ENCODE measurements around the gene IL32.
"Not testable (repeated sequence)": the region's sequence is repeated elsewhere in the genome, so short reads cannot be mapped to it uniquely, and the experiment has no call there.

The IL32 gene

GRCh38 chr16:3060339-3061127 lies 4.9 kb upstream of the IL32 start:
- TF ChIP-seq CTCF (IDR thresholded peaks at IDR 0.05; ENCODE audit: insufficient read depth, missing control alignments) = no peak
- DNase-seq (ENCODE audit: insufficient read length, low spot score) (no peak), FAIRE-seq (no peak)

GRCh38 chr16:3062553-3062952 lies 2.9 kb upstream of the IL32 start:
- DNase-seq (ENCODE audit: insufficient read length, low spot score) (no peak), FAIRE-seq (no peak)
- TF ChIP-seq CTCF (IDR thresholded peaks at IDR 0.05; ENCODE audit: insufficient read depth, missing control alignments) = no peak

GRCh38 chr16:3063625-3064386 lies 1.6 kb upstream of the IL32 start:
- FAIRE-seq (no peak), DNase-seq (ENCODE audit: insufficient read length, low spot score) (no peak)
- TF ChIP-seq CTCF (IDR thresholded peaks at IDR 0.05; ENCODE audit: insufficient read depth, missing control alignments) = no peak

GRCh38 chr16:3065742-3066439 lies 451 bp downstream of the IL32 start:
- DNase-seq (ENCODE audit: insufficient read length, low spot score) = no peak
- TF ChIP-seq CTCF (IDR thresholded peaks at IDR 0.05; ENCODE audit: insufficient read depth, missing control alignments) = no peak
- FAIRE-seq = no peak

GRCh38 chr16:3066440-3066748 lies 954 bp downstream of the IL32 start:
- no peak for DNase-seq (ENCODE audit: insufficient read length, low spot score)
- no peak for FAIRE-seq
- TF ChIP-seq CTCF (IDR thresholded peaks at IDR 0.05; ENCODE audit: insufficient read depth, missing control alignments) = no peak

- DNase-seq (ENCODE audit: insufficient read length, low spot score) (no peak), FAIRE-seq (no peak)
- TF ChIP-seq CTCF (IDR thresholded peaks at IDR 0.05; ENCODE audit: insufficient read depth, missing control alignments) = no peak
These were observed 3.0 kb downstream of the IL32 start for GRCh38 chr16:3068487-3068886.

GRCh38 chr16:3069146-3069545 lies 3.7 kb downstream of the IL32 start:
- not testable (repeated sequence) for DNase-seq (ENCODE audit: insufficient read length, low spot score); FAIRE-seq
